Measurements from ENCODE around the gene AMFR.
A peak's percentile ranks its signal among the peaks of the same experiment; 100 is the strongest.

Gene AMFR

DNA sequence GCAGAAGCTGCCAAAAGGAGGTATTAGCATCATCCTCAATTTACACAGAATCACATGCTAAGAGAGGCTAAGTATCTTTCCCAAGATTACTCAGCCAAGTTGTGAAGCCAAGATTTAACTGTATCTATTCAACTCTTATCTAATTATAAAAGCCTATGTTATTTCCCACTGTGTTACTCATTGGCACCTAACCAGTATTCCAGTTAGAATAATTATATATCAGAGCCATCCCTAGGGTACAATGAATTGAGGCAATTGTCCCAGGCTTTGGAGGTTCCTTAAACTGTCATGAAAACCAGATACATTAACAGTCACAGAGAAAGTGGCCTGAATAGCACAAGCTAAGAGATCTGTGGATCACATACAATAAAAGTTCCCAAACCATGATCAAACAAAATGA lies 10.9 kb upstream of the AMFR start:
- TF ChIP-seq, protein P1, sequence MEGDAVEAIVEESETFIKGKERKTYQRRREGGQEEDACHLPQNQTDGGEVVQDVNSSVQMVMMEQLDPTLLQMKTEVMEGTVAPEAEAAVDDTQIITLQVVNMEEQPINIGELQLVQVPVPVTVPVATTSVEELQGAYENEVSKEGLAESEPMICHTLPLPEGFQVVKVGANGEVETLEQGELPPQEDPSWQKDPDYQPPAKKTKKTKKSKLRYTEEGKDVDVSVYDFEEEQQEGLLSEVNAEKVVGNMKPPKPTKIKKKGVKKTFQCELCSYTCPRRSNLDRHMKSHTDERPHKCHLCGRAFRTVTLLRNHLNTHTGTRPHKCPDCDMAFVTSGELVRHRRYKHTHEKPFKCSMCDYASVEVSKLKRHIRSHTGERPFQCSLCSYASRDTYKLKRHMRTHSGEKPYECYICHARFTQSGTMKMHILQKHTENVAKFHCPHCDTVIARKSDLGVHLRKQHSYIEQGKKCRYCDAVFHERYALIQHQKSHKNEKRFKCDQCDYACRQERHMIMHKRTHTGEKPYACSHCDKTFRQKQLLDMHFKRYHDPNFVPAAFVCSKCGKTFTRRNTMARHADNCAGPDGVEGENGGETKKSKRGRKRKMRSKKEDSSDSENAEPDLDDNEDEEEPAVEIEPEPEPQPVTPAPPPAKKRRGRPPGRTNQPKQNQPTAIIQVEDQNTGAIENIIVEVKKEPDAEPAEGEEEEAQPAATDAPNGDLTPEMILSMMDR (IDR thresholded peaks at IDR 0.05): no peak
- H3K36me3 ChIP-seq: peaks cover 70% of the 10 kb centered on the region

DNA sequence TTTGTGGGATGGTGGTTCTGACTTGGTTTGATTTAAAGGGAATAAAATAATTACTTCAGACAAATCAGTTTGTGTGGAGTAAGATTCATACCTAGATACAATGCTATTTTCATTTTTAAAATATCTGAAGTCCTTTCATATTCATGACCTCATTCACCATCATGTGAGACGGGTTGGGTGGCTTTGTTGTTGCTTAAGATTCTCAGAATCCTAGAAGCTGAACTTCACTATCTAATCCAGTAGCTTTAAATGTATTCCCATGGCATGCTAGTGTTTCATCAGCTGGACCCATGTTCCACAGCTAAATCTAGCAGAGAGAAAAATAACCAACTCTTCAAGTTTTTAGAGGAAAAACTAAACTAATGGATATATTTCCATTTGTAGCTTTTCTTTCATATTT lies 2.7 kb upstream of the AMFR start:
- Histone ChIP-seq H3K27ac (no peak overlapping the region), H3K27me3 (no peaks in the 10 kb centered on the region), H3K4me1 (ENCODE audit: control insufficient read depth in 1 of 2, insufficient read depth in 1 of 2, low read depth in 1 of 2, low read length in 1 of 2) (peaks cover 18 to 22% of the 10 kb centered on the region in 2 experiments), H3K36me3 (peaks cover 22% of the 10 kb centered on the region), H3K9me3 (no peaks in the 10 kb centered on the region), H3K4me3 (ENCODE audit: low read depth in 1 of 2, low read length in 1 of 2) (no peak overlapping the region)
- TF ChIP-seq, protein P1 (IDR thresholded peaks at IDR 0.05): no peak

More for the DNA sequence above, 10.9 kb upstream of the AMFR start:
- H3K27me3 ChIP-seq: no peaks in the 10 kb centered on the region
- no peaks in the 10 kb centered on the region for H3K4me1 ChIP-seq (ENCODE audit: control insufficient read depth in 1 of 2, insufficient read depth in 1 of 2, low read depth in 1 of 2, low read length in 1 of 2)
- no peak overlapping the region for H3K4me3 ChIP-seq (ENCODE audit: low read depth in 1 of 2, low read length in 1 of 2)
- H3K9me3 ChIP-seq: no peaks in the 10 kb centered on the region
- no peak overlapping the region for H3K27ac ChIP-seq

DNA sequence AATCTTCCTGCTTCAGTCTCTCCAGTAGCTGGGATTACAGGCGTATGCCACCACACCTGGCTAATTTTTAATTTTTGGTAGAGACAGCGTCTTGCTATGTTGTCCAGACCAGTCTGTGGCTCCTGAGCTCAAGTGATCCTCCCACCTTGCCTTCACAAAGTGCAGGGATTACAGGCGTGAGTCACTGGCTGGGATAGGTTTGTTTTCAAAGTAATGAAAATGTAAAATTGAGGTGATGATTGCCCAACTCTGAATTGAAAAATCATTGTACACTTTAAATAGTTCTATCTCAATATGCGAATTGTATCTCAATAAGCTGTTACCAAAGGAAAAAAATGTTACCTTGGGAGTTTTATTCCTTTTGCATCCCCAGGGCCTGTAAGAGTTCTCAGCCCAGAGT lies 1.2 kb upstream of the AMFR start:
- no peak overlapping the region for H3K27ac ChIP-seq
- H3K36me3 ChIP-seq: peaks cover 9% of the 10 kb centered on the region
- peaks cover 18 to 22% of the 10 kb centered on the region in 2 experiments for H3K4me1 ChIP-seq (ENCODE audit: control insufficient read depth in 1 of 2, insufficient read depth in 1 of 2, low read depth in 1 of 2, low read length in 1 of 2)
- TF ChIP-seq, protein P1 (IDR thresholded peaks at IDR 0.05): no peak
- no peak overlapping the region for H3K4me3 ChIP-seq (ENCODE audit: low read depth in 1 of 2, low read length in 1 of 2)
- no peaks in the 10 kb centered on the region for H3K27me3 ChIP-seq
- H3K9me3 ChIP-seq: no peaks in the 10 kb centered on the region

DNA sequence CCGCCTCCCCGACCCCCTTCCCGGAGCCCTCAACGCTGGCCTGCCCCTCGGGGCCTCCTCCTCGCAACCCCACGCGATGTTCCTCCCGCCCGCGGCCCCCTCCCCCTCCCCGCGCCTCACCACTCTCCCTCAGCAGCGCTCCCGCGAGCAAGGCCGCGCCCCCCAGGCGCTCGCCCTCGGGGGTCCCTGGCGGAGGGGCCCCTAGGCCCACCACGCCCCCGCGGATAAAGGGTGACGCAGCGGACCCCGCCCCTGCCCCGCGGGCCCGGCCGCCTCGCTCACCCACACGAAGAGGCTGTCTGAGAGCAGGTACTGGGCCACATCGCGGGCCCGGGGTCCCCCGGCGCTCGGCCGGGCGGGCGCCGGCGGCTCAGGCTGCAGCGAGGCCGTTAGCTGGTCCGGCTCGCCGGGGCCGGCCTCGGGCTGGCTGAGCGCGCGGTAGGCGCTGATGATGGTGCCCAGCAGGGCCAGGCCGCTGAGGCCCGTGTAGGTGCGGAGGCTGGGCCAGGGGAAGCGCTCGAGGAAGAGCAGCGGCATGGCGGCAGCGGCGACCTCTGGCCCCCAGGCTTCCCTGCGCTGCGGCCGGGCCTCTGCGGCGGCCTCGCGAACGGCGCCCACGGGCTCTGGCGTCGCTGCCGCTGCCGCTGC lies 430 bp downstream of the AMFR start:
- Histone ChIP-seq H3K9me3 (no peaks in the 10 kb centered on the region), H3K36me3 (no peaks in the 10 kb centered on the region), H3K4me3 (ENCODE audit: low read depth in 1 of 2, low read length in 1 of 2) (peak overlapping the region; percentile 77 to 81), H3K27me3 (no peaks in the 10 kb centered on the region), H3K4me1 (ENCODE audit: control insufficient read depth in 1 of 2, insufficient read depth in 1 of 2, low read depth in 1 of 2, low read length in 1 of 2) (peaks cover 18 to 22% of the 10 kb centered on the region in 2 experiments), H3K27ac (peak overlapping the region; percentile 71)
- TF ChIP-seq, protein P1 (IDR thresholded peaks at IDR 0.05): no peak

DNA sequence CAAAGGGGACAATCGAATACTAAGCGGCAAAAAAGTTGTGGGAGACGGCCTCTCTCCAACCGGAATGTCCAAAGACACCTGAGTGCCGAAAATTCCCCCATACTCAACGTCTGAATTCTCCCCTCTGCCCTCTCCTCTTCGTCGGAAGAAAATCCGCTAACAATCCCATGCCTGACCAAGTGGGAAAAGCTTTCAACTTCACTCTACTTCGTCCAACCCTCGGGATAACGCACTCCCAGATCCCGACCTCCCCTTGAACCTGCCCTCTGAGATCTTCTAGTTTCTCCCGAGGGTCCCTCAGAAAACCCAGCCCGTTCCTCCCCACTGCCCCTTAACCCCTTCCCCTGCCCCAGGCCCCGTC lies 961 bp downstream of the AMFR start:
- H3K27ac ChIP-seq: peak overlapping the region; percentile 71
- no peaks in the 10 kb centered on the region for H3K9me3 ChIP-seq
- TF ChIP-seq, protein P1 (IDR thresholded peaks at IDR 0.05): no peak
- H3K4me1 ChIP-seq (ENCODE audit: control insufficient read depth in 1 of 2, insufficient read depth in 1 of 2, low read depth in 1 of 2, low read length in 1 of 2): peaks cover 18 to 22% of the 10 kb centered on the region in 2 experiments
- H3K27me3 ChIP-seq: no peaks in the 10 kb centered on the region
- peak overlapping the region; percentile 77 to 81 for H3K4me3 ChIP-seq (ENCODE audit: low read depth in 1 of 2, low read length in 1 of 2)
- no peaks in the 10 kb centered on the region for H3K36me3 ChIP-seq

All from neutrophil (primary cell).